ENCODE measurements around the gene PDLIM1. TPM values are rescaled to one million over a fixed set of nuclear protein-coding genes. Genes with fewer than 3 reads are reported as not detected.
A peak's percentile ranks its signal among the peaks of the same experiment; 100 is the strongest.

The PDLIM1 gene
- total and polyA plus RNA-seq, 2 of the 8 experiments (the other 6 are each of a cell fraction or from before 2014, with no cell fraction given) = 169 to 245 TPM

- H3K27me3 ChIP-seq (replicated peaks in 1 of 4; ENCODE audit: control insufficient read depth in 3 of 4, extremely low read depth in 1 of 4, insufficient read depth in 3 of 4, low read length in 3 of 4) = no peaks in the 10 kb centered on the region
- TF ChIP-seq TEAD4 (IDR thresholded peaks at IDR 0.05; ENCODE audit: low read depth, low read length) (no peak), POU5F1 (IDR thresholded peaks at IDR 0.05; ENCODE audit: low read depth, low read length) (no peak), SRF (IDR thresholded peaks at IDR 0.05; ENCODE audit: low read depth, low read length) (no peak), RNF2 (IDR thresholded peaks at IDR 0.05; ENCODE audit: borderline replicate concordance, low read depth, low read length, missing control alignments, poor library complexity, severe bottlenecking) (no peak), SIX5 (IDR thresholded peaks at IDR 0.05; ENCODE audit: low read depth, low read length) (no peak), SP4 (IDR thresholded peaks at IDR 0.05; ENCODE audit: low read length) (no peak), NANOG (IDR thresholded peaks at IDR 0.05; ENCODE audit: insufficient read depth, low read depth, low read length, poor library complexity, severe bottlenecking) (no peak), RAD21 (IDR thresholded peaks at IDR 0.05 in 1 of 2, conservative IDR thresholded peaks at IDR 0.05 in 1 of 2; ENCODE audit: low read depth in 2 of 2, low read length in 2 of 2) (no peak), MAX (IDR thresholded peaks at IDR 0.05) (no peak), SP2 (IDR thresholded peaks at IDR 0.05; ENCODE audit: low read length) (no peak), ZNF274 (IDR thresholded peaks at IDR 0.05; ENCODE audit: borderline replicate concordance, extremely low read depth, low read length) (no peak), ATF3 (IDR thresholded peaks at IDR 0.05; ENCODE audit: insufficient read depth, low read depth, low read length) (no peak)
Measured at GRCh38 chr10:95240811-95241210, 50.0 kb downstream of the PDLIM1 start.

More at GRCh38 chr10:95240811-95241210, 50.0 kb downstream of the PDLIM1 start:
- Histone ChIP-seq H3K79me1 (ENCODE audit: low read depth, low read length) (no peaks in the 10 kb centered on the region; the same call in 1 of the 2 replicates), H3K4ac (replicated peaks; ENCODE audit: insufficient read length, low read depth, low read length) (no peak overlapping the region), H2BK5ac (ENCODE audit: low read depth, low read length) (peak overlapping the region; percentile 83; the same call in 1 of the 2 replicates), H3K4me2 (ENCODE audit: insufficient read depth in 1 of 2, low read depth in 2 of 2, low read length in 2 of 2) (no peak overlapping the region), H3K23me2 (ENCODE audit: low read depth, low read length) (no peaks in the 10 kb centered on the region), H3K56ac (replicated peaks; ENCODE audit: insufficient read length, low read depth, low read length) (no peak overlapping the region), H3K9ac (replicated peaks in 1 of 4; ENCODE audit: extremely low read depth in 1 of 4, low read depth in 3 of 4, low read length in 3 of 4) (no peak overlapping the region), H3K23ac (ENCODE audit: insufficient read length) (no peak overlapping the region), H3K4me3 (ENCODE audit: extremely low read depth in 1 of 4, insufficient read depth in 2 of 4, low read depth in 3 of 4, low read length in 4 of 4) (no peak overlapping the region), H3K27ac (ENCODE audit: low read depth, low read length) (no peak overlapping the region), H3K18ac (ENCODE audit: extremely low read depth, low read length) (no peak overlapping the region), H3K4me1 (replicated peaks in 1 of 4; ENCODE audit: control insufficient read depth in 3 of 4, insufficient read depth in 4 of 4, low read length in 3 of 4) (0 out of 7 replicates have a peak, but pooled peaks cover 0 to 2% (median 0%) of the 10 kb centered on the region in 4 experiments), H4K91ac (replicated peaks; ENCODE audit: insufficient read length, low read length) (peak overlapping the region; percentile 67), H2AK5ac (ENCODE audit: low read depth, low read length) (no peak overlapping the region; the same call in 1 of the 2 replicates), H2BK15ac (ENCODE audit: low read length) (no peak overlapping the region), H2AFZ (ENCODE audit: low read length) (no peak overlapping the region), H3K9me3 (ENCODE audit: insufficient read depth in 2 of 2, low read depth in 1 of 2, low read length in 1 of 2) (peaks cover 0 to 3% of the 10 kb centered on the region in 2 experiments; a peak in 1 of 4 replicates), H3K36me3 (ENCODE audit: control insufficient read depth in 2 of 4, insufficient read depth in 4 of 4, low read length in 3 of 4) (peaks cover 12 to 68% (median 35%) of the 10 kb centered on the region in 4 experiments), H3K14ac (ENCODE audit: insufficient read length) (no peak overlapping the region), H2BK20ac (ENCODE audit: low read length) (0 out of 2 replicates have a peak overlapping the region, but pooled peaks have one; percentile 34), H4K8ac (ENCODE audit: extremely low read depth, insufficient read depth, low read length) (no peak overlapping the region; the same call in 1 of the 2 replicates), H2BK12ac (ENCODE audit: low read depth, low read length) (no peak overlapping the region), H3K79me2 (ENCODE audit: control insufficient read depth in 1 of 2, insufficient read depth in 2 of 2, low read length in 2 of 2) (peaks cover 0 to 15% of the 10 kb centered on the region in 2 experiments; a peak in 1 of 4 replicates), H4K5ac (ENCODE audit: insufficient read length, low read depth, low read length) (no peak overlapping the region), H4K20me1 (replicated peaks in 1 of 2; ENCODE audit: control insufficient read depth in 1 of 2, insufficient read depth in 2 of 2, low read length in 2 of 2) (no peaks in the 10 kb centered on the region), H2BK120ac (replicated peaks; ENCODE audit: low read depth, low read length) (no peak overlapping the region)
- WGBS, 2 experiments (ENCODE audit: extremely low coverage in 1 of 2, insufficient coverage in 1 of 2, insufficient read length in 1 of 2, insufficient replicate concordance in 2 of 2, low coverage in 1 of 2, low lambda C conversion rate in 2 of 2, missing lambda C conversion rate in 1 of 2) = 96% methylated on average over 6 of the region's 6 CpGs; no CpG with 5 or more reads in 1 of the 2 experiments
- FAIRE-seq (no peak), DNase-seq (ENCODE audit: low read depth in 1 of 2, low spot score in 2 of 2) (no peak)
- CTCF ChIA-PET (ENCODE audit: partially characterized antibody) = interaction anchor here (1.0 to 16.4 kb wide), 11 partner anchors 9 to 277 kb away, joined by 3 to 363 read pairs (median 4); no protein-coding TSS in a partner anchor
- POLR2A ChIA-PET (ENCODE audit: partially characterized antibody) = interaction anchor here (0.8 to 0.9 kb wide), 3 partner anchors 9 to 12 kb away, joined by 3 to 4 read pairs (median 3); no protein-coding TSS in a partner anchor

All from H1 (cell line).